H9 (cell line): Measurements from ENCODE around the gene SCP2D1. TPM values are rescaled to one million over a fixed set of nuclear protein-coding genes. Genes with fewer than 3 reads are reported as not detected.

Experiments used
- DNase-seq: peaks from one replicate; pipeline ENCODE4 v3.0.0-alpha.2; 2017
- H2AFZ ChIP-seq: one replicate; pipeline ENCODE4 v1.6.1; 2013; ENCODE audit warnings: mild to moderate bottlenecking, low read length, control low read depth, moderate library complexity
- H2AK5ac ChIP-seq: 2 replicates; pipeline ENCODE4 v1.6.1; 2013; ENCODE audit warnings: low read length, control low read depth, mixed read lengths; ENCODE audit not compliant: insufficient read length
- H2BK120ac ChIP-seq: one replicate; pipeline ENCODE4 v1.6.1; 2013; ENCODE audit warnings: low read depth, mild to moderate bottlenecking, low read length, control low read depth, inconsistent platforms; ENCODE audit not compliant: poor library complexity, severe bottlenecking
- H2BK12ac ChIP-seq: 2 replicates; pipeline ENCODE4 v1.6.1; 2013; ENCODE audit warnings: low read length, control low read depth, mixed read lengths, low read depth; ENCODE audit not compliant: insufficient read length
- H2BK15ac ChIP-seq: 2 replicates; pipeline ENCODE4 v1.6.1; 2013; ENCODE audit warnings: low read depth, low read length, control low read depth
- H2BK20ac ChIP-seq: one replicate; pipeline ENCODE4 v1.6.1; 2013; ENCODE audit warnings: low read depth, mild to moderate bottlenecking, low read length, control low read depth, inconsistent platforms; ENCODE audit not compliant: poor library complexity, severe bottlenecking
- H2BK5ac ChIP-seq: 2 replicates; pipeline ENCODE4 v1.6.1; 2013; ENCODE audit warnings: low read length, control low read depth, mixed read lengths; ENCODE audit not compliant: insufficient read length
- H3K14ac ChIP-seq: 2 replicates; pipeline ENCODE4 v1.6.1; 2013; ENCODE audit warnings: low read length, control low read depth; ENCODE audit not compliant: insufficient read depth
- H3K18ac ChIP-seq: 2 replicates; pipeline ENCODE4 v1.6.1; 2013; ENCODE audit warnings: low read depth, mild to moderate bottlenecking, mixed read lengths, low read length, control low read depth; ENCODE audit not compliant: insufficient read length
- H3K23ac ChIP-seq: 2 replicates; pipeline ENCODE4 v1.6.1; 2013; ENCODE audit warnings: low read length, control low read depth, mixed read lengths, low read depth; ENCODE audit not compliant: insufficient read length
- H3K23me2 ChIP-seq: 2 replicates; pipeline ENCODE4 v1.6.1; 2013; ENCODE audit warnings: low read depth, mild to moderate bottlenecking, mixed read lengths, low read length, control low read depth; ENCODE audit not compliant: insufficient read length, poor library complexity, severe bottlenecking
- H3K27ac ChIP-seq: 2 replicates; pipeline ENCODE4 v1.5.1; 2013; ENCODE audit warnings: low read length, control low read depth, mixed read lengths, low read depth; ENCODE audit not compliant: insufficient read length
- H3K27me3 ChIP-seq: 2 replicates; pipeline ENCODE4 v1.6.1; 2013; ENCODE audit warnings: low read length, control low read depth, inconsistent platforms; ENCODE audit not compliant: insufficient read depth
- H3K4ac ChIP-seq: 2 replicates; pipeline ENCODE4 v1.6.1; 2013; ENCODE audit warnings: low read depth, mild to moderate bottlenecking, control low read depth, inconsistent platforms, low read length, moderate library complexity
- H3K4me1 ChIP-seq: 2 replicates; pipeline ENCODE4 v1.6.1; 2013; ENCODE audit warnings: low read length, control low read depth, inconsistent platforms; ENCODE audit not compliant: insufficient read depth
- H3K4me2 ChIP-seq: 2 replicates; pipeline ENCODE4 v1.6.1; 2013; ENCODE audit warnings: low read length, control low read depth, mixed read lengths; ENCODE audit not compliant: insufficient read length, insufficient read depth
- H3K56ac ChIP-seq: 2 replicates; pipeline ENCODE4 v1.6.1; 2013; ENCODE audit warnings: low read depth, mild to moderate bottlenecking, mixed read lengths, low read length, control low read depth; ENCODE audit not compliant: insufficient read length
- H3K79me1 ChIP-seq: 2 replicates; pipeline ENCODE4 v1.6.1; 2013; ENCODE audit warnings: low read depth, mild to moderate bottlenecking, moderate library complexity, low read length, control low read depth, inconsistent platforms; ENCODE audit not compliant: insufficient read depth, poor library complexity, severe bottlenecking
- H3K79me2 ChIP-seq: 2 replicates; pipeline ENCODE4 v1.6.1; 2013; ENCODE audit warnings: low read length, control low read depth, inconsistent platforms; ENCODE audit not compliant: insufficient read depth
- H3K9ac ChIP-seq: 2 replicates; pipeline ENCODE4 v1.6.1; 2013; ENCODE audit warnings: low read length, control low read depth, mixed read lengths; ENCODE audit not compliant: insufficient read length; ENCODE audit errors: extremely low read depth
- H3K9me3 ChIP-seq: one replicate; pipeline ENCODE4 v1.6.1; 2013; ENCODE audit warnings: low read depth, low read length, inconsistent platforms; ENCODE audit not compliant: control insufficient read depth
- H3T11ph ChIP-seq: one replicate; pipeline ENCODE4 v1.6.1; 2013; ENCODE audit warnings: mild to moderate bottlenecking, low read length, control low read depth, inconsistent platforms
- H4K20me1 ChIP-seq: one replicate; pipeline ENCODE4 v1.6.1; 2013; ENCODE audit not compliant: control insufficient read depth, insufficient read length, insufficient read depth
- H4K5ac ChIP-seq: 2 replicates; pipeline ENCODE4 v1.6.1; 2013; ENCODE audit warnings: low read depth, mild to moderate bottlenecking, mixed read lengths, low read length, control low read depth; ENCODE audit not compliant: insufficient read length
- H4K8ac ChIP-seq: replicated peaks from 2 replicates; pipeline ENCODE4 v1.6.1; 2013; ENCODE audit warnings: low read length, control low read depth, mixed read lengths, low read depth; ENCODE audit not compliant: insufficient read length
- H4K91ac ChIP-seq: 2 replicates; pipeline ENCODE4 v1.6.1; 2013; ENCODE audit warnings: low read depth, mild to moderate bottlenecking, moderate library complexity, mixed read lengths, low read length, control low read depth; ENCODE audit not compliant: insufficient read length
- H3K27ac Mint-ChIP-seq, 3 experiments: 2 replicates in 2 of 3; 3 replicates in 1 of 3; pipeline ENCODE4 v1.8.0; 2020 to 2021; ENCODE audit warnings: mixed read lengths in 3 of 3, mild to moderate bottlenecking in 1 of 3, moderate library complexity in 1 of 3
- H3K27me3 Mint-ChIP-seq: 2 replicates; pipeline ENCODE4 v1.8.0; 2021; ENCODE audit warnings: low read depth, mild to moderate bottlenecking, moderate library complexity, mixed read lengths
- H3K36me3 Mint-ChIP-seq, 3 experiments: 2 replicates in 2 of 3; 3 replicates in 1 of 3; pipeline ENCODE4 v1.8.0; 2020 to 2021; ENCODE audit warnings: low read depth in 3 of 3, mixed read lengths in 3 of 3; ENCODE audit not compliant: insufficient read depth in 1 of 3
- H3K4me1 Mint-ChIP-seq, 2 experiments: 2 replicates each; pipeline ENCODE4 v1.8.0; 2020; ENCODE audit warnings: mixed read lengths in 2 of 2
- H3K4me3 Mint-ChIP-seq, 2 experiments: 2 replicates in 1 of 2; 3 replicates in 1 of 2; pipeline ENCODE4 v1.8.0; 2020 to 2021; ENCODE audit warnings: mild to moderate bottlenecking in 2 of 2, mixed read lengths in 2 of 2, moderate library complexity in 1 of 2
- H3K9me3 Mint-ChIP-seq, 2 experiments: 2 replicates in 1 of 2; 3 replicates in 1 of 2; pipeline ENCODE4 v1.8.0; 2020; ENCODE audit warnings: mild to moderate bottlenecking in 2 of 2, mixed read lengths in 2 of 2, moderate library complexity in 1 of 2
- WGBS: extraction: QIAGEN DNeasy Blood & Tissue Kit; methylation state at CpG from one replicate; pipeline ENCODE4 v1.1.7; 2013; ENCODE audit warnings: missing lambda C conversion rate, low lambda C conversion rate, mixed read lengths; ENCODE audit not compliant: insufficient read length; ENCODE audit errors: extremely low coverage; 5-methylcytosine and 5-hydroxymethylcytosine counted together
- total RNA-seq: library from RNA; stranded (reverse); gene quantifications from 2 replicates; pipeline ENCODE4 v1.2.1, GENCODE V29; 2021
- TF ChIP-seq, protein P1 (sequence below): fragments of 200-600 bp; sonication (generic); conservative IDR thresholded peaks from 3 replicates; pipeline ENCODE4 v1.8.0; 2021; ENCODE audit warnings: antibody characterized with exemption, mild to moderate bottlenecking

SCP2D1 gene
- total RNA-seq, 1 experiment from 2014 or later, result not detected

DNA sequence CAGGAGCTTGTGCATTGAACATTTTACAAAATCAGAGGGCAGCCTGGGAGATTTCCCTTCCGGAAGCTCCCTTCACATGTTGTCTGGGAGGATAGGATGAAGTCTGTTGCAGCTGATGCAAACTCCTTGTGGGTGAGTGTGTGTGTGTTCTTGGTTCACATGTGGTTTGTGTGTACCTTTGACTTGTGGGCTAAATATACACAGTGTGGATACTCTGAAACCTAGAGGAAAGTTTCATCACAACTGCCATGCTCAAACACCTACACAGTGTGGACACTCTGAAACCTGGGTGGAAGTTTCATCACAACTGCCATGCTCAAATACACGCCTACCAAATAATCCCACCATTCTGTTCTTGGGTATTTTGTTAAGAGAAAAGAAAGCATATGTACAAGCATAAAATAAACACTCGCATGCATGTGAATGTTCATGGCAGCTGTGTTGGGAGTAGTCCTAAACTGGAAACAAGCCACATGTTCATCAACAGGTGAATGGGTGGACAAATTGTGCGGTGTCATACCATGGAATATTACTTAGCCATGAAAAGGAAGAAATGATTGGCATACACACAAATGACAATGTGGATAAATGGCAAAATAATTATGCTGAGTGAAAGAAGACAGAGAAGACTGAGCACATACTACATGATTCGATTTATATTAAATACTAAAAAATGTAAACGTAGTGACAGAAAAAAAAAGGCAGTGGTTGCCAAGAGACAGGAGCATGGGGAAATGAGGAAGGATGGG, 1.8 kb downstream of the SCP2D1 start:
- Histone ChIP-seq H4K20me1 (no peaks in the 10 kb centered on the region), H2BK12ac (no peak overlapping the region), H4K91ac (no peak overlapping the region), H2AK5ac (no peak overlapping the region), H4K8ac (no peak overlapping the region), H3K23me2 (no peaks in the 10 kb centered on the region), H3K4me2 (no peak overlapping the region), H3K4ac (no peak overlapping the region), H3K9me3 (no peaks in the 10 kb centered on the region), H2BK5ac (no peak overlapping the region), H3K14ac (no peak overlapping the region), H3T11ph (no peak overlapping the region), H3K18ac (no peak overlapping the region), H3K27me3 (no peaks in the 10 kb centered on the region), H2BK20ac (no peak overlapping the region), H3K27ac (no peak overlapping the region), H3K79me2 (no peaks in the 10 kb centered on the region), H3K23ac (no peak overlapping the region), H2AFZ (no peak overlapping the region), H3K56ac (no peak overlapping the region), H3K4me1 (no peaks in the 10 kb centered on the region), H3K9ac (no peak overlapping the region), H2BK120ac (no peak overlapping the region), H2BK15ac (no peak overlapping the region), H4K5ac (no peak overlapping the region), H3K79me1 (no peaks in the 10 kb centered on the region)
- H3K27me3 Mint-ChIP-seq, result peaks cover 12% of the 10 kb centered on the region
- no peak for DNase-seq
- TF ChIP-seq, protein P1, sequence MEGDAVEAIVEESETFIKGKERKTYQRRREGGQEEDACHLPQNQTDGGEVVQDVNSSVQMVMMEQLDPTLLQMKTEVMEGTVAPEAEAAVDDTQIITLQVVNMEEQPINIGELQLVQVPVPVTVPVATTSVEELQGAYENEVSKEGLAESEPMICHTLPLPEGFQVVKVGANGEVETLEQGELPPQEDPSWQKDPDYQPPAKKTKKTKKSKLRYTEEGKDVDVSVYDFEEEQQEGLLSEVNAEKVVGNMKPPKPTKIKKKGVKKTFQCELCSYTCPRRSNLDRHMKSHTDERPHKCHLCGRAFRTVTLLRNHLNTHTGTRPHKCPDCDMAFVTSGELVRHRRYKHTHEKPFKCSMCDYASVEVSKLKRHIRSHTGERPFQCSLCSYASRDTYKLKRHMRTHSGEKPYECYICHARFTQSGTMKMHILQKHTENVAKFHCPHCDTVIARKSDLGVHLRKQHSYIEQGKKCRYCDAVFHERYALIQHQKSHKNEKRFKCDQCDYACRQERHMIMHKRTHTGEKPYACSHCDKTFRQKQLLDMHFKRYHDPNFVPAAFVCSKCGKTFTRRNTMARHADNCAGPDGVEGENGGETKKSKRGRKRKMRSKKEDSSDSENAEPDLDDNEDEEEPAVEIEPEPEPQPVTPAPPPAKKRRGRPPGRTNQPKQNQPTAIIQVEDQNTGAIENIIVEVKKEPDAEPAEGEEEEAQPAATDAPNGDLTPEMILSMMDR, result no peak
- no peaks in the 10 kb centered on the region; a peak in 1 of 5 replicates for H3K9me3 Mint-ChIP-seq
- no peak overlapping the region for H3K4me3 Mint-ChIP-seq
- H3K4me1 Mint-ChIP-seq, result no peaks in the 10 kb centered on the region
- no CpG with 5 or more reads among the region's 6 CpGs for WGBS
- H3K36me3 Mint-ChIP-seq, result no peaks in the 10 kb centered on the region; a peak in 1 of 7 replicates
- H3K27ac Mint-ChIP-seq, result no peak overlapping the region
